ENCODE results near the gene B3GNT5. TPM values are rescaled to one million over a fixed set of nuclear protein-coding genes. Genes with fewer than 3 reads are reported as not detected.
A peak's percentile ranks its signal among the peaks of the same experiment; 100 is the strongest.

Gene B3GNT5
- total and polyA plus RNA-seq, 5 donors from 2014 or later, result 0.23 to 2.2 (median 0.38) TPM

DNA sequence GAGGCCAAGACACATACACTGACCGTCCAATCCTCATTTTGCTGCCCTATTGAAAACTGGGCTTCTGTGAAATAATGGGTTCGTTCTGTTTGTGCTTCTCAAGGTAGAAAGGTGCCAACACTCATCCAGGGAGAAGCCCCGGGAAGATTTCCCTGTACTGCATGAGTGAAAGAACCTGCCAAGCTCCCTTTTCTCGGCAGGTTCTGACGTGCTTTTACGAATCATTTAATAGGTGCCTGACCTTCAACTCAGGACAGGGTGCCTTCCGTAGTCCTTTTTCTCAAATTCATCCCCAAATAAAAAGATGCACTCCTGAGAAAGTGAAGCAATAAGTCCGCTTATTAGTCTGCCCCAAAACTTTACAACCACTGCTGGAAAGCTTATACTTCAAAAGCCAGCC lies 64.2 kb downstream of the B3GNT5 start:
- no peak overlapping the region for H3K4me3 Mint-ChIP-seq
- DNase-seq (no peak), ATAC-seq (ENCODE audit: low read depth in 2 of 2) (no peak)
- no peak overlapping the region for H3K27ac ChIP-seq (ENCODE audit: insufficient read depth, low read length, poor library complexity, severe bottlenecking)
- no peaks in the 10 kb centered on the region for H3K4me1 ChIP-seq (ENCODE audit: control insufficient read depth, insufficient read depth, low read length, poor library complexity, severe bottlenecking)
- H3K4me1 Mint-ChIP-seq, result peaks cover 8 to 15% (median 9%) of the 10 kb centered on the region in 4 donors
- H3K36me3 Mint-ChIP-seq, result peaks cover 3% of the 10 kb centered on the region
- H3K9me3 Mint-ChIP-seq, result peaks cover 0 to 2% (median 0%) of the 10 kb centered on the region in 7 donors
- H3K27ac Mint-ChIP-seq, result no peak overlapping the region
- no peaks in the 10 kb centered on the region for H3K27me3 Mint-ChIP-seq
- H3K36me3 ChIP-seq (ENCODE audit: control insufficient read depth, insufficient read depth, low read length), result peaks cover 10% of the 10 kb centered on the region
- H3K4me3 ChIP-seq (ENCODE audit: low read depth, low read length), result no peak overlapping the region
- H3K9me3 ChIP-seq (ENCODE audit: control insufficient read depth in 2 of 2, low read length in 2 of 2), result no peaks in the 10 kb centered on the region
- H3K27me3 ChIP-seq (ENCODE audit: control insufficient read depth, insufficient read depth, low read length), result no peaks in the 10 kb centered on the region

- Histone ChIP-seq H3K4me1 (ENCODE audit: control insufficient read depth, insufficient read depth, low read length, poor library complexity, severe bottlenecking) (no peaks in the 10 kb centered on the region), H3K36me3 (ENCODE audit: control insufficient read depth, insufficient read depth, low read length) (peaks cover 10% of the 10 kb centered on the region), H3K9me3 (ENCODE audit: control insufficient read depth in 2 of 2, low read length in 2 of 2) (no peaks in the 10 kb centered on the region), H3K27me3 (ENCODE audit: control insufficient read depth, insufficient read depth, low read length) (no peaks in the 10 kb centered on the region), H3K4me3 (ENCODE audit: low read depth, low read length) (no peak overlapping the region), H3K27ac (ENCODE audit: insufficient read depth, low read length, poor library complexity, severe bottlenecking) (no peak overlapping the region)
- DNase-seq, result no peak
- H3K9me3 Mint-ChIP-seq, result peaks cover 0 to 2% (median 0%) of the 10 kb centered on the region in 7 donors
- no peaks in the 10 kb centered on the region for H3K27me3 Mint-ChIP-seq
- no peak for ATAC-seq (ENCODE audit: low read depth in 2 of 2)
- no peak overlapping the region for H3K27ac Mint-ChIP-seq
- H3K36me3 Mint-ChIP-seq, result peaks cover 7% of the 10 kb centered on the region
- peaks cover 8 to 15% (median 9%) of the 10 kb centered on the region in 4 donors for H3K4me1 Mint-ChIP-seq
- H3K4me3 Mint-ChIP-seq, result no peak overlapping the region
These were observed 65.1 kb downstream of the B3GNT5 start for GRCh38 chr3:183317886-183318865.

DNA sequence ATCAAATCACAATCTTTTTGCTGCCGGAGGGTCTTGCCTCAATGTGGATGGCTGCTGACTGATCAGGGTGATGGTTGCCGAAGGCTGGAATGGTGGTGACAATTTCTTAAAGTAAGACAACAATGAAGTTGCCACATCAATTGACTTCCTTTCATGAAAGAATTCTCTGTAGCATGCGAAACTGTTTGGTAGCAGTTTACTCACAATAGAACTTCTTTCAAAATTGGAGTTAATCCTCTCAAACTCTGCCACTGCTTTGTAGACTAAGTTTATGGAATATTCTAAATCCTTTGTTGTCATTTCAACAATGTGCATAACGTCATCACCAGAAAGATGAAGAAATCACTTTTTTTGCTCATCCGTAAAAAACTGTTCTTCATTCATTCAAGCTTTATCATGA lies 65.8 kb downstream of the B3GNT5 start:
- peaks cover 10% of the 10 kb centered on the region for H3K36me3 ChIP-seq (ENCODE audit: control insufficient read depth, insufficient read depth, low read length)
- Mint-ChIP-seq H3K36me3 (peaks cover 9% of the 10 kb centered on the region), H3K9me3 (peaks cover 0 to 2% (median 0%) of the 10 kb centered on the region in 7 donors), H3K27me3 (no peaks in the 10 kb centered on the region), H3K4me3 (no peak overlapping the region), H3K27ac (peak overlapping the region in 1 of 3 donors; percentile 4), H3K4me1 (peaks cover 8 to 15% (median 9%) of the 10 kb centered on the region in 4 donors)
- H3K4me3 ChIP-seq (ENCODE audit: low read depth, low read length), result no peak overlapping the region
- H3K4me1 ChIP-seq (ENCODE audit: control insufficient read depth, insufficient read depth, low read length, poor library complexity, severe bottlenecking), result no peaks in the 10 kb centered on the region
- ATAC-seq (ENCODE audit: low read depth in 2 of 2) (no peak), DNase-seq (no peak)
- H3K27me3 ChIP-seq (ENCODE audit: control insufficient read depth, insufficient read depth, low read length), result no peaks in the 10 kb centered on the region
- no peaks in the 10 kb centered on the region for H3K9me3 ChIP-seq (ENCODE audit: control insufficient read depth in 2 of 2, low read length in 2 of 2)
- no peak overlapping the region for H3K27ac ChIP-seq (ENCODE audit: insufficient read depth, low read length, poor library complexity, severe bottlenecking)

DNA sequence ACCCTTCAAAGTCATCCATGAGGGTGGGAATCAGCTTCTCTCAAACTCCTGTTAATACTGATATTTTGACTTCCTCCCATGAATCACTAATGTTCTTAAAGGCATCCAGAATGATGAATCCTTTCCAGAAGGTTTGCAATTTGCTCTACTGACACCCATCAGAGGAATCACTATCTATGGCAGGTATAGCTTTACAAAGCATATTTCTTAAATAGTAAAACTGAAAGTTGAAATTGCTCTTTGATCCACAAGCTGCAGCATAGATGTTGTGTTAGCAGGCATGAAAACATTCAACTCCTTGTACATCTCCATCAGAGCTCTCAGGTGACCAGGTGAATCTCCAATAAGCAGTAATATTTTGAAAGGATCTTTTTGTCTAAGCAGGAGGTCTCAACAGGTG lies 66.3 kb downstream of the B3GNT5 start:
- Mint-ChIP-seq H3K4me1 (peaks cover 8 to 15% (median 9%) of the 10 kb centered on the region in 4 donors), H3K9me3 (peaks cover 0 to 2% (median 0%) of the 10 kb centered on the region in 7 donors), H3K27me3 (no peaks in the 10 kb centered on the region), H3K4me3 (no peak overlapping the region), H3K27ac (peak overlapping the region in 1 of 3 donors; percentile 4), H3K36me3 (peaks cover 11% of the 10 kb centered on the region)
- H3K27ac ChIP-seq (ENCODE audit: insufficient read depth, low read length, poor library complexity, severe bottlenecking), result no peak overlapping the region
- H3K27me3 ChIP-seq (ENCODE audit: control insufficient read depth, insufficient read depth, low read length), result no peaks in the 10 kb centered on the region
- DNase-seq (peak in 1 of 3 donors; percentile 21), ATAC-seq (ENCODE audit: low read depth in 2 of 2) (no peak)
- H3K4me1 ChIP-seq (ENCODE audit: control insufficient read depth, insufficient read depth, low read length, poor library complexity, severe bottlenecking), result no peaks in the 10 kb centered on the region
- H3K4me3 ChIP-seq (ENCODE audit: low read depth, low read length), result no peak overlapping the region
- H3K36me3 ChIP-seq (ENCODE audit: control insufficient read depth, insufficient read depth, low read length), result peaks cover 7% of the 10 kb centered on the region
- H3K9me3 ChIP-seq (ENCODE audit: control insufficient read depth in 2 of 2, low read length in 2 of 2), result no peaks in the 10 kb centered on the region

Other genes with a start within 250 kb of the B3GNT5 start
- gene MCCC1, start 153.8 kb upstream of the B3GNT5 start, total RNA-seq, result 23.4 TPM
- gene MCCC1, start 153.8 kb upstream of the B3GNT5 start, polyA plus RNA-seq, result 10 to 100 TPM; 22.1 to 27.7 (median 23.7) TPM
- 3.7 TPM for gene LAMP3, start 90.5 kb upstream of the B3GNT5 start, total RNA-seq
- gene LAMP3, start 90.5 kb upstream of the B3GNT5 start, polyA plus RNA-seq, result 1 to 10 TPM; 2.7 to 6.5 (median 5.7) TPM
- gene MCF2L2, start 175.4 kb downstream of the B3GNT5 start, total RNA-seq, result 20.7 TPM
- 1 to 10 TPM; 2.1 to 4.4 (median 3.3) TPM for gene MCF2L2, start 175.4 kb downstream of the B3GNT5 start, polyA plus RNA-seq